ENCODE measurements around the gene LRRC25. TPM values are rescaled to one million over a fixed set of nuclear protein-coding genes. Genes with fewer than 3 reads are reported as not detected.

The LRRC25 gene
- total RNA-seq, 1 experiment from 2014 or later: 0.31 TPM

DNA sequence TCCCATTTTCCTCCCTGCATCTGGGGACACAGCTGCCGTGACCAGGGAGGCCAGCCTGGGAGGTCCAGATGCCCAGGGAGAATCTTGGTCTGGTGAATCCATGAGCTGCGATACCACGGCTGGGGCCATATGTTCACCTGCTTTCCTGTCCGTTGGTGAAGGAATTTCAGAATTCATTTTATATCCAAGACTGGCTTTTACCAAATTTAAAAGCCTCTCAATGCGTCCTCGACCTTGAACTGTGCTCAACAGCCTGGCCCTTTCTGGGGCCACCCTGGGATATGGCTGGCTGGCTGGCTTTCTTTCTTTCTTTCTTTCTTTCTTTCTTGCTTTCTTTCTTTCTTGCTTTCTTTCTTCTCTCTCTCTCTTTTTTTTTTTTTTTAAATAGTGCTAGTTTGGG lies 33.6 kb downstream of the LRRC25 start (continued):
- TF ChIP-seq, protein P1, sequence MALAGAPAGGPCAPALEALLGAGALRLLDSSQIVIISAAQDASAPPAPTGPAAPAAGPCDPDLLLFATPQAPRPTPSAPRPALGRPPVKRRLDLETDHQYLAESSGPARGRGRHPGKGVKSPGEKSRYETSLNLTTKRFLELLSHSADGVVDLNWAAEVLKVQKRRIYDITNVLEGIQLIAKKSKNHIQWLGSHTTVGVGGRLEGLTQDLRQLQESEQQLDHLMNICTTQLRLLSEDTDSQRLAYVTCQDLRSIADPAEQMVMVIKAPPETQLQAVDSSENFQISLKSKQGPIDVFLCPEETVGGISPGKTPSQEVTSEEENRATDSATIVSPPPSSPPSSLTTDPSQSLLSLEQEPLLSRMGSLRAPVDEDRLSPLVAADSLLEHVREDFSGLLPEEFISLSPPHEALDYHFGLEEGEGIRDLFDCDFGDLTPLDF (CRISPR knock-in tag; IDR thresholded peaks at IDR 0.05): no peak
- TF ChIP-seq, protein P2, sequence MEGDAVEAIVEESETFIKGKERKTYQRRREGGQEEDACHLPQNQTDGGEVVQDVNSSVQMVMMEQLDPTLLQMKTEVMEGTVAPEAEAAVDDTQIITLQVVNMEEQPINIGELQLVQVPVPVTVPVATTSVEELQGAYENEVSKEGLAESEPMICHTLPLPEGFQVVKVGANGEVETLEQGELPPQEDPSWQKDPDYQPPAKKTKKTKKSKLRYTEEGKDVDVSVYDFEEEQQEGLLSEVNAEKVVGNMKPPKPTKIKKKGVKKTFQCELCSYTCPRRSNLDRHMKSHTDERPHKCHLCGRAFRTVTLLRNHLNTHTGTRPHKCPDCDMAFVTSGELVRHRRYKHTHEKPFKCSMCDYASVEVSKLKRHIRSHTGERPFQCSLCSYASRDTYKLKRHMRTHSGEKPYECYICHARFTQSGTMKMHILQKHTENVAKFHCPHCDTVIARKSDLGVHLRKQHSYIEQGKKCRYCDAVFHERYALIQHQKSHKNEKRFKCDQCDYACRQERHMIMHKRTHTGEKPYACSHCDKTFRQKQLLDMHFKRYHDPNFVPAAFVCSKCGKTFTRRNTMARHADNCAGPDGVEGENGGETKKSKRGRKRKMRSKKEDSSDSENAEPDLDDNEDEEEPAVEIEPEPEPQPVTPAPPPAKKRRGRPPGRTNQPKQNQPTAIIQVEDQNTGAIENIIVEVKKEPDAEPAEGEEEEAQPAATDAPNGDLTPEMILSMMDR (IDR thresholded peaks at IDR 0.05): no peak

- no peaks in the 10 kb centered on the region for H3K9me3 Mint-ChIP-seq
- DNase-seq (ENCODE audit: low spot score): no peak
- peaks cover 38% of the 10 kb centered on the region for H3K36me3 Mint-ChIP-seq
- TF ChIP-seq ELF4 (CRISPR knock-in tag; IDR thresholded peaks at IDR 0.05; ENCODE audit: low read depth) (no peak), SP1 (CRISPR knock-in tag; conservative IDR thresholded peaks at IDR 0.05) (no peak), GABPB1 (CRISPR knock-in tag; IDR thresholded peaks at IDR 0.05) (peak; percentile 81), ZNF281 (CRISPR knock-in tag; IDR thresholded peaks at IDR 0.05) (no peak), ZNF263 (CRISPR knock-in tag; IDR thresholded peaks at IDR 0.05; ENCODE audit: low read depth) (no peak), JUN (CRISPR knock-in tag; IDR thresholded peaks at IDR 0.05) (no peak), ZNF138 (CRISPR knock-in tag; conservative IDR thresholded peaks at IDR 0.05) (no peak), GTF2I (CRISPR knock-in tag; conservative IDR thresholded peaks at IDR 0.05) (0 out of 2 replicates have a peak, but pooled peaks have one; percentile 11)
- TF ChIP-seq, protein P3, sequence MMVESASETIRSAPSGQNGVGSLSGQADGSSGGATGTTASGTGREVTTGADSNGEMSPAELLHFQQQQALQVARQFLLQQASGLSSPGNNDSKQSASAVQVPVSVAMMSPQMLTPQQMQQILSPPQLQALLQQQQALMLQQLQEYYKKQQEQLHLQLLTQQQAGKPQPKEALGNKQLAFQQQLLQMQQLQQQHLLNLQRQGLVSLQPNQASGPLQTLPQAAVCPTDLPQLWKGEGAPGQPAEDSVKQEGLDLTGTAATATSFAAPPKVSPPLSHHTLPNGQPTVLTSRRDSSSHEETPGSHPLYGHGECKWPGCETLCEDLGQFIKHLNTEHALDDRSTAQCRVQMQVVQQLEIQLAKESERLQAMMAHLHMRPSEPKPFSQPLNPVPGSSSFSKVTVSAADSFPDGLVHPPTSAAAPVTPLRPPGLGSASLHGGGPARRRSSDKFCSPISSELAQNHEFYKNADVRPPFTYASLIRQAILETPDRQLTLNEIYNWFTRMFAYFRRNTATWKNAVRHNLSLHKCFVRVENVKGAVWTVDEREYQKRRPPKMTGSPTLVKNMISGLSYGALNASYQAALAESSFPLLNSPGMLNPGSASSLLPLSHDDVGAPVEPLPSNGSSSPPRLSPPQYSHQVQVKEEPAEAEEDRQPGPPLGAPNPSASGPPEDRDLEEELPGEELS (CRISPR knock-in tag; IDR thresholded peaks at IDR 0.05): no peak
- ChIA-PET CTCF (interaction anchor here (0.5 to 12.4 kb wide), 5 partner anchors 14 to 82 kb away, joined by 3 to 91 read pairs (median 4); partner anchors contain the start of genes GDF15 and JUND), POLR2A (no interaction called here)
- H3K4me1 Mint-ChIP-seq: peaks cover 31% of the 10 kb centered on the region
- H3K4me3 Mint-ChIP-seq: no peak overlapping the region
- no peak for ATAC-seq
- H3K27ac Mint-ChIP-seq: peak overlapping the region; percentile 97
- no peaks in the 10 kb centered on the region for H3K27me3 Mint-ChIP-seq (ENCODE audit: low read depth)
These were observed 34.4 kb downstream of the LRRC25 start for GRCh38 chr19:18362934-18363542.

- Mint-ChIP-seq H3K27me3 (ENCODE audit: low read depth) (no peaks in the 10 kb centered on the region), H3K4me1 (peaks cover 27% of the 10 kb centered on the region), H3K4me3 (no peak overlapping the region), H3K9me3 (no peaks in the 10 kb centered on the region), H3K27ac (peak overlapping the region; percentile 79), H3K36me3 (peaks cover 52% of the 10 kb centered on the region)
- ATAC-seq (no peak), DNase-seq (ENCODE audit: low spot score) (no peak)
- CTCF ChIA-PET: interaction anchor here (1.8 to 12.4 kb wide), 2 partner anchors 26 to 33 kb away, joined by 7 to 91 read pairs; partner anchors contain the start of gene GDF15
- TF ChIP-seq ZNF416 (CRISPR knock-in tag; IDR thresholded peaks at IDR 0.05) (no peak), OVOL2 (CRISPR knock-in tag; IDR thresholded peaks at IDR 0.05; ENCODE audit: borderline replicate concordance) (no peak), TP53 (CRISPR knock-in tag; IDR thresholded peaks at IDR 0.05) (no peak), HMGA2 (CRISPR knock-in tag; IDR thresholded peaks at IDR 0.05) (no peak), RELA (CRISPR knock-in tag; IDR thresholded peaks at IDR 0.05; ENCODE audit: borderline replicate concordance) (no peak), ZNF138 (CRISPR knock-in tag; conservative IDR thresholded peaks at IDR 0.05) (no peak), ZNF121 (CRISPR knock-in tag; IDR thresholded peaks at IDR 0.05) (no peak), GRHL2 (CRISPR knock-in tag; IDR thresholded peaks at IDR 0.05; ENCODE audit: insufficient replicate concordance, severe bottlenecking) (no peak), ZNF423 (CRISPR knock-in tag; IDR thresholded peaks at IDR 0.05) (no peak), ERG (CRISPR knock-in tag; IDR thresholded peaks at IDR 0.05) (no peak), ZNF263 (CRISPR knock-in tag; IDR thresholded peaks at IDR 0.05; ENCODE audit: low read depth) (no peak), NFYB (CRISPR knock-in tag; conservative IDR thresholded peaks at IDR 0.05; ENCODE audit: low read depth) (no peak)
- TF ChIP-seq, protein P4, sequence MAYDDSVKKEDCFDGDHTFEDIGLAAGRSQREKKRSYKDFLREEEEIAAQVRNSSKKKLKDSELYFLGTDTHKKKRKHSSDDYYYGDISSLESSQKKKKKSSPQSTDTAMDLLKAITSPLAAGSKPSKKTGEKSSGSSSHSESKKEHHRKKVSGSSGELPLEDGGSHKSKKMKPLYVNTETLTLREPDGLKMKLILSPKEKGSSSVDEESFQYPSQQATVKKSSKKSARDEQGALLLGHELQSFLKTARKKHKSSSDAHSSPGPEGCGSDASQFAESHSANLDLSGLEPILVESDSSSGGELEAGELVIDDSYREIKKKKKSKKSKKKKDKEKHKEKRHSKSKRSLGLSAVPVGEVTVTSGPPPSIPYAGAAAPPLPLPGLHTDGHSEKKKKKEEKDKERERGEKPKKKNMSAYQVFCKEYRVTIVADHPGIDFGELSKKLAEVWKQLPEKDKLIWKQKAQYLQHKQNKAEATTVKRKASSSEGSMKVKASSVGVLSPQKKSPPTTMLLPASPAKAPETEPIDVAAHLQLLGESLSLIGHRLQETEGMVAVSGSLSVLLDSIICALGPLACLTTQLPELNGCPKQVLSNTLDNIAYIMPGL (CRISPR knock-in tag; IDR thresholded peaks at IDR 0.05): no peak
- POLR2A ChIA-PET: no interaction called here
These were observed 35.8 kb downstream of the LRRC25 start for GRCh38 chr19:18361646-18362045.

Data from WTC11 (cell line).